Measurements from ENCODE around the gene SRSF12. TPM values are rescaled to one million over a fixed set of nuclear protein-coding genes. Genes with fewer than 3 reads are reported as not detected.

The SRSF12 gene
- total and polyA plus RNA-seq, 8 donors: 0.37 to 1.6 (median 0.79) TPM

DNA sequence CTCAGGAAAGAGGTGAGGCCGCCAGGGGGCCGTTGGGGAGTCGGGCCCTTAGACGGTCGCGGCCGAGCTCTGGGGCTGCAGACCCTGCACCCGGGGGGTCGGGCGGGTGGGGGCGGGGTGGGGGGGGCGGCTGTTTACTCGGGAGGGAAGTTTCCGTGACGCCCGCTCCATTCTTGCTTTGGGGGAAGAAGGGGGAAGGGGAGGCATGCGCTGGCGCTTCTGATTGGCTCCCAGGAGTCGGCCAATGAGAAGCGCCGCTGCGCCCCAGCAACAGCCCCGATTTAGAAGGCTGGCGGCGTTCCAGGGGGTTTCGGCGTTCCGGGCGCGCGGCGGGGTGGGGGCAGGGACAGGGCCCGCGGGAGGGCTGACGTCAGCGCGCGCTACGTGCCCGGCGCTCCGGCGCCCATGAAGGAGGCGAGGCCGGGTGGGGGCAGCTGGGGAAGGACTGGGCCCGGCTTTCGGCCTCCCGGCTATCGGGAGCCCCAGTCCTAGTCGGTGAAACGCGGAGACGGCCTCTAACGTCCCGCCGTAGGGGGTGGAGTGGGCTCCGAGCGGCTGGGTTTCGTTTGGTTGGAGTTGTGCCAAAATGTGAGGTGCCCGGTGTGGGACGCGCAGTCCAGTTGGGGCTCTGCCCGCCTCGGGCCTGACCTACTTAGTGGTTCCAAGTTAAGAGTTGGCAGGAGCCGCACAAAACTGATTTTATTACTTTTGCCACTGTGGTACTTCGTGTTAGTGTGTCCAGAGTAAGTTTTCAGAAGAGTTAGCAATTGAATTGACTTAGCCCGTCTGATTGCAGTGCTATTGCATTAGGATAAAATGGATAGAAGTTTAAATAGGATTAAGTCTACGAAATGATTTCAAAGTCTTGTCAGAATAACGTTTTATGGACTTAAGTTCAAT, 36.2 kb downstream of the SRSF12 start:
- Histone ChIP-seq H3K27ac (peak overlapping the region; percentile 99 to 100 (median 100)), H3K36me3 (peaks cover 0 to 26% (median 3%) of the 10 kb centered on the region in 3 donors), H3K9me3 (no peaks in the 10 kb centered on the region), H3K27me3 (no peaks in the 10 kb centered on the region), H3K4me3 (peak overlapping the region; percentile 81 to 100 (median 93)), H3K4me1 (peaks cover 12 to 25% (median 17%) of the 10 kb centered on the region in 3 donors)
- WGBS, 2 donors: 0 to 1% methylated on average over 53 to 67 of the region's 69 CpGs
- TF ChIP-seq, protein P1, sequence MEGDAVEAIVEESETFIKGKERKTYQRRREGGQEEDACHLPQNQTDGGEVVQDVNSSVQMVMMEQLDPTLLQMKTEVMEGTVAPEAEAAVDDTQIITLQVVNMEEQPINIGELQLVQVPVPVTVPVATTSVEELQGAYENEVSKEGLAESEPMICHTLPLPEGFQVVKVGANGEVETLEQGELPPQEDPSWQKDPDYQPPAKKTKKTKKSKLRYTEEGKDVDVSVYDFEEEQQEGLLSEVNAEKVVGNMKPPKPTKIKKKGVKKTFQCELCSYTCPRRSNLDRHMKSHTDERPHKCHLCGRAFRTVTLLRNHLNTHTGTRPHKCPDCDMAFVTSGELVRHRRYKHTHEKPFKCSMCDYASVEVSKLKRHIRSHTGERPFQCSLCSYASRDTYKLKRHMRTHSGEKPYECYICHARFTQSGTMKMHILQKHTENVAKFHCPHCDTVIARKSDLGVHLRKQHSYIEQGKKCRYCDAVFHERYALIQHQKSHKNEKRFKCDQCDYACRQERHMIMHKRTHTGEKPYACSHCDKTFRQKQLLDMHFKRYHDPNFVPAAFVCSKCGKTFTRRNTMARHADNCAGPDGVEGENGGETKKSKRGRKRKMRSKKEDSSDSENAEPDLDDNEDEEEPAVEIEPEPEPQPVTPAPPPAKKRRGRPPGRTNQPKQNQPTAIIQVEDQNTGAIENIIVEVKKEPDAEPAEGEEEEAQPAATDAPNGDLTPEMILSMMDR (IDR thresholded peaks at IDR 0.05): no peak
- FAIRE-seq (no peak), DNase-seq (peak; percentile 98 to 100 (median 99)), ATAC-seq (peak; percentile 69 to 81 (median 76))
- intact Hi-C loops (cut with DNase I): no loop called here

DNA sequence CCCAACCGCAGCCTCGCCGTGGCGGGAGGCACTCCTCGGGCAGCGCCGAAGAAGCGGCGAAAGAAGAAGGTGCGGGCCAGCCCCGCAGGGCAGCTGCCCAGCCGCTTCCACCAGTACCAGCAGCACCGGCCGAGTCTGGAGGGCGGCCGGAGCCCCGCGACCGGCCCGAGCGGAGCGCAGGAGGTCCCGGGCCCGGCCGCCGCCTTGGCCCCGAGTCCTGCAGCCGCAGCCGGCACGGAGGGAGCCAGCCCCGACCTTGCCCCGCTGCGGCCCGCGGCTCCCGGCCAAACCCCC, 36.8 kb downstream of the SRSF12 start:
- Histone ChIP-seq H3K36me3 (peaks cover 0 to 24% (median 3%) of the 10 kb centered on the region in 3 donors), H3K27ac (peak overlapping the region; percentile 99 to 100 (median 100)), H3K27me3 (no peaks in the 10 kb centered on the region), H3K4me1 (peaks cover 12 to 25% (median 17%) of the 10 kb centered on the region in 3 donors), H3K9me3 (no peaks in the 10 kb centered on the region), H3K4me3 (peak overlapping the region; percentile 81 to 100 (median 93))
- peak in 3 of 4 donors; percentile 4 to 40 (median 33) for ATAC-seq
- 0 to 2% methylated on average over 7 to 36 of the region's 36 CpGs for WGBS, 2 donors
- TF ChIP-seq, protein P1 (IDR thresholded peaks at IDR 0.05): no peak
- DNase-seq: peak in 1 of 6 donors; percentile 53
- intact Hi-C loops (cut with DNase I): no loop called here
- no peak for FAIRE-seq

DNA sequence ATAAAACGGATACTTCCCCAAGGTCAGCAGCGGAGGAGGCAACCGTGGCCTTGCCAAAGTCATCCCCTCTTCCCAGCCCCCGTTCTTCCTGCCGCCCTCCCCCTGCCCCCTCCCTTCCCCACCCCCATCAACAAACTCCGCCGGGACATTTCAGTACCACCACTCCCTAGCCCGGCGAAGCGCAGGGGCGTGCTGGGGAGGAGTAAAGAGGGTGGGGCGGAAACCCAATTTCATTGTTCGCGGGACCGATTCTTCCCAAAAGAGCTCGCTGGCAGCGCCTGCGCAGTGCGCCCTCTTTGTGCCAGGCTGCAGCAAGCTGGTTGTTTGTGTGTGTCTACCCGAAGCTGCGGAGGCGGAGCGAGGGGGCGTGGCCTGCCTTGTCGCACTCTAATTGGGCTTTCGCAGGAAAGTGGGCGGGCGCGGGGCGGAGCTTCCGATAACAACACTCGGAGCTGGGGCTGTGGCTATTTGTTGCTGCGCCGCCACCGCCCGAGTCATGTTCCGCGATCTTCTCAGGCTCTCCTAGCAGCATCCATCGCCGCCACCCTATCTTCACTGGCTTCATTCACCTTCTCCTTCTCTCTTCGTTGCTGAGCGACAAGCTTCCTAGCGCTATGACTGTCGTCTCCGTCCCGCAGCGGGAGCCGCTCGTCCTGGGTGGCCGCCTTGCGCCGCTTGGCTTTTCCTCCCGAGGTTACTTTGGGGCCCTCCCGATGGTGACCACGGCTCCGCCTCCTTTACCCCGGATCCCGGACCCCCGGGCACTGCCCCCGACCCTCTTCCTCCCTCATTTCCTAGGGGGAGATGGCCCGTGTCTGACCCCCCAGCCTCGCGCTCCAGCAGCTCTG, 37.4 kb downstream of the SRSF12 start, which contains the start of gene PNRC1:
PNRC1 (plus strand) TSS at position 471 of the 848 bp plus-strand sequence; CDS start at position 615, 144 bp downstream.
- Histone ChIP-seq H3K4me3 (peak within 1 kb of the TSS; percentile 81 to 100 (median 93)), H3K27me3 (no peaks in the 10 kb centered on the region), H3K9me3 (no peaks in the 10 kb centered on the region), H3K36me3 (peaks cover 0 to 19% (median 0%) of the 10 kb centered on the region in 3 donors), H3K27ac (peak within 1 kb of the TSS; percentile 99 to 100 (median 100)), H3K4me1 (peaks cover 12 to 23% (median 17%) of the 10 kb centered on the region in 3 donors)
- intact Hi-C loops (cut with DNase I): no loop called here
- FAIRE-seq (peak; percentile 64), DNase-seq (peak; percentile 100), ATAC-seq (peak; percentile 82 to 89 (median 86))
- TF ChIP-seq, protein P1 (IDR thresholded peaks at IDR 0.05): no peak
- WGBS, 2 donors: 0 to 1% methylated on average over 62 to 63 of the region's 63 CpGs

DNA sequence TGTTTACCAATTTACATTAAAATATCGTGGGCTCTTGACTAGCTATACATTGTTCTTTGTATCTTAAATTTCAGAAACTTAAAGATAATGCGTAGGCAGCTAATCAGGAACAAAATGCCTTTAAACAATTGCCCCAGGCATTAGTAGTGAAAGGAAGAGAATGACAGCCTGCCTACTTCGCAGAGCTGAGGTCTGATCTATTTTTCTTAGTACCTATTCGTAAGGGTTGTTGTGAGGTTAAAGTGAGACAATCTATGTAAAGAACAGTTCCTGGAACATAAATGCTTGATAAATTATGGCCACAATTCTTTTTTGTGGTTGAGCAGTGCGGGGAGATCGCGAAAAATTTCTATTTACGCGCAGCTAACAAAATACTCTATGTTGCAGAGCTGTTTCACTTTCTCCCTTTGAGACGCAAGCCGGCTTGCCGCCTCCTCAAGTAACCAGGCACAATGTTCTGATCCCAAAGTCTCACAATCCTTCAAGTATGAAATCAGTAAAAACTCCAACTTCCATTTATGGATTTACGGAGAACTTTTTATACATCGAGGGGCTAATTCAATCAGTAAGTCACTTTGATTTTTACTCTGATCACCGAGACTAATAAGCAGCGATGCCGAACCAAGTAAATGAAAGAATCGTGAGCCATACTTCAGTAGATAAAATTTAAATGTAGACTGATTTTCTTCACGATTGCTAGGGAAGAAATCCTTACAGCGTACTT, 38.2 kb downstream of the SRSF12 start:
- 1% methylated on average over 20 of the region's 20 CpGs for WGBS, 2 donors
- TF ChIP-seq, protein P1 (IDR thresholded peaks at IDR 0.05): no peak
- FAIRE-seq: peak; percentile 26
- ATAC-seq: peak in 2 of 4 donors; percentile 26 to 30
- peak in 4 of 6 donors; percentile 25 to 67 (median 38) for DNase-seq
- peak overlapping the region; percentile 81 to 100 (median 93) for H3K4me3 ChIP-seq
- intact Hi-C loops (cut with DNase I): no loop called here
- peaks cover 0 to 10% (median 0%) of the 10 kb centered on the region in 3 donors for H3K36me3 ChIP-seq
- H3K4me1 ChIP-seq: peaks cover 10 to 14% (median 10%) of the 10 kb centered on the region in 3 donors
- H3K27ac ChIP-seq: peak overlapping the region; percentile 99 to 100 (median 100)
- no peaks in the 10 kb centered on the region for H3K27me3 ChIP-seq
- no peaks in the 10 kb centered on the region for H3K9me3 ChIP-seq
